GM23248 (cell line): ENCODE data around the gene LAMB3. TPM values are rescaled to one million over a fixed set of nuclear protein-coding genes. Genes with fewer than 3 reads are reported as not detected.

Experiments
- DNase-seq: peaks from one replicate; pipeline ENCODE4 v3.0.0-alpha.2; 2015
- H2AFZ ChIP-seq: fragments of 200-600 bp; sonication (generic); 2 replicates; pipeline ENCODE4 v1.6.1; 2016; ENCODE audit warnings: antibody characterized with exemption
- H3F3A ChIP-seq: fragments of 200-600 bp; sonication (generic); 2 replicates; pipeline ENCODE4 v1.6.1; 2016; ENCODE audit warnings: mild to moderate bottlenecking, antibody characterized with exemption, mixed run types; ENCODE audit not compliant: insufficient read depth
- H3K27ac ChIP-seq: fragments of 200-600 bp; sonication (generic); 2 replicates; pipeline ENCODE4 v1.5.1; 2016; ENCODE audit warnings: mild to moderate bottlenecking
- H3K27me3 ChIP-seq: fragments of 200-600 bp; sonication (generic); replicated peaks from 2 replicates; pipeline ENCODE4 v1.6.1; 2016; ENCODE audit warnings: mild to moderate bottlenecking; ENCODE audit not compliant: insufficient read depth
- H3K36me3 ChIP-seq: fragments of 200-600 bp; sonication (generic); 2 replicates; pipeline ENCODE4 v1.6.1; 2016; ENCODE audit warnings: low read depth, mild to moderate bottlenecking
- H3K4me1 ChIP-seq: fragments of 200-600 bp; sonication (generic); 2 replicates; pipeline ENCODE4 v1.6.1; 2016; ENCODE audit warnings: mild to moderate bottlenecking; ENCODE audit not compliant: insufficient read depth
- H3K4me2 ChIP-seq: fragments of 200-600 bp; sonication (generic); one replicate; pipeline ENCODE4 v1.6.1; 2016; ENCODE audit warnings: mild to moderate bottlenecking; ENCODE audit not compliant: unreplicated experiment
- H3K4me3 ChIP-seq: fragments of 200-600 bp; sonication (generic); 2 replicates; pipeline ENCODE4 v1.5.1; 2016; ENCODE audit warnings: mild to moderate bottlenecking
- H3K79me2 ChIP-seq: fragments of 200-600 bp; sonication (generic); 2 replicates; pipeline ENCODE4 v1.6.1; 2016; ENCODE audit warnings: mild to moderate bottlenecking; ENCODE audit not compliant: insufficient read depth
- H3K9ac ChIP-seq: fragments of 200-600 bp; sonication (generic); 2 replicates; pipeline ENCODE4 v1.6.1; 2016; ENCODE audit warnings: mild to moderate bottlenecking
- H3K9me2 ChIP-seq: fragments of 200-600 bp; sonication (generic); 2 replicates; pipeline ENCODE4 v1.6.1; 2016; ENCODE audit warnings: mixed run types, mild to moderate bottlenecking, moderate library complexity; ENCODE audit not compliant: insufficient read depth
- H3K9me3 ChIP-seq: fragments of 200-600 bp; sonication (generic); one replicate; pipeline ENCODE4 v1.6.1; 2017; ENCODE audit warnings: low read depth
- H4K20me1 ChIP-seq: fragments of 200-600 bp; sonication (generic); 2 replicates; pipeline ENCODE4 v1.6.0; 2016; ENCODE audit not compliant: insufficient read depth
- EZH2 ChIP-seq: fragments of 200-600 bp; sonication (generic); IDR thresholded peaks from 2 replicates; pipeline ENCODE4 v1.6.1; 2018; ENCODE audit warnings: antibody characterized with exemption, mild to moderate bottlenecking; ENCODE audit not compliant: insufficient read depth, poor library complexity, severe bottlenecking
- EZH2phosphoT487 ChIP-seq: fragments of 200-600 bp; sonication (generic); IDR thresholded peaks from 2 replicates; pipeline ENCODE4 v1.6.1; 2018; ENCODE audit warnings: antibody characterized with exemption, moderate library complexity, mild to moderate bottlenecking, low read depth; ENCODE audit not compliant: insufficient read depth
- WGBS, 2 experiments: methylation state at CpG; one replicate each; pipeline ENCODE4 v1.1.6; 2015 to 2017; ENCODE audit warnings: low lambda C conversion rate in 2 of 2, low coverage in 1 of 2; ENCODE audit errors: missing lambda C conversion rate in 2 of 2; 5-methylcytosine and 5-hydroxymethylcytosine counted together
- in situ Hi-C: fragments of 300-500 bp; cut with MboI; formaldehyde crosslinking; loops from 2 replicates; pipeline ENCODE4 v1.15.0; 2020
- polyA plus RNA-seq: library from polyadenylated mRNA; unstranded; fragments of >200 nt; fragmentation: Nextera tagmentation; extraction: Ambion mirVana; gene quantifications from 2 replicates; pipeline ENCODE4 v1.2.1, GENCODE V29; 2016
- total RNA-seq: library from RNA; depleted of rRNA; stranded (reverse); fragments of >200 nt; shearing (Covaris generic); gene quantifications from 2 replicates; pipeline ENCODE4 v1.2.3, GENCODE V29; 2014

The LAMB3 gene
- total and polyA plus RNA-seq, 2 experiments from 2014 or later: 3.0 to 6.8 TPM

DNA sequence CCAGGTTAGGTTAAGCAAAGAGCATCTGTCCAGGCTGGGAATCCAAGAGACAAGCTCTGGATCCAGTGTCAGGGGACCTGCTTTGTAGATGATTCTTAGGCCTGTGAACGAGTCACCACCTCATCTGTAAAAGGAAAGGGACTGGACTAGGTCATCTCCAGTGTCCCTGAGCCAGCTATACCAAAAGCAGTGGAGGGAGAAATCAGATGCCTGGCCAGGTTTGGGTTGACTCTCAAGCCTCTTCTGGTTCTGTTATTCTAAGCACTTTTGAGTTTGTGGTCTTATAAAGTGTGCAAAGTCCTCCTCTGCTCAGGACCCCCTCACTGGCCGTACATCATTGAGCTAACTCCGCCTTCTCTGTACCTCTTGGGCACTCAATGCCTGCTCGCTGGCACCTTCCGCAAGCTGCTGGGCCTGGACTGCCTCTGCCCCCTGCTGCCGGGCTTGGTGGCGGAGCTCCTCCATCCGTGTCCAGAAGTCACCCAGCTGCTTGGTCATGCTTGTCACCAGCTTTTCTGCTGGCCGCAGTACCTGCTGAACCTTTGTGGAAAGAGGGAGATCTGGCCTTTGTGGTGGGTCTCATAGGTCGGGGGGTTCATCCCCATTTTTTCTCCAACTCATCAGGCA lies 35.1 kb downstream of the LAMB3 start:
- Histone ChIP-seq H3K4me3 (no peak overlapping the region), H4K20me1 (no peaks in the 10 kb centered on the region), H3K27me3 (no peaks in the 10 kb centered on the region), H3K36me3 (no peaks in the 10 kb centered on the region), H3F3A (no peaks in the 10 kb centered on the region), H3K4me2 (no peak overlapping the region), H3K79me2 (no peaks in the 10 kb centered on the region), H3K9me2 (no peaks in the 10 kb centered on the region), H2AFZ (no peak overlapping the region), H3K27ac (no peak overlapping the region), H3K9ac (no peak overlapping the region), H3K9me3 (no peaks in the 10 kb centered on the region), H3K4me1 (no peaks in the 10 kb centered on the region)
- WGBS, 2 experiments: 87 to 88% methylated on average over 10 of the region's 10 CpGs
- in situ Hi-C loops: no loop called here
- TF ChIP-seq EZH2phosphoT487 (no peak), EZH2 (no peak)
- DNase-seq: no peak

GRCh38 chr1:209616366-209617046 lies 35.7 kb downstream of the LAMB3 start:
- Histone ChIP-seq H3K4me2 (no peak overlapping the region), H3K9me2 (no peaks in the 10 kb centered on the region), H3K27me3 (no peaks in the 10 kb centered on the region), H3K27ac (no peak overlapping the region), H3K36me3 (no peaks in the 10 kb centered on the region), H3K9ac (no peak overlapping the region), H2AFZ (no peak overlapping the region), H4K20me1 (no peaks in the 10 kb centered on the region), H3K4me1 (no peaks in the 10 kb centered on the region), H3K9me3 (no peaks in the 10 kb centered on the region), H3K4me3 (no peak overlapping the region), H3K79me2 (no peaks in the 10 kb centered on the region), H3F3A (no peaks in the 10 kb centered on the region)
- DNase-seq: no peak
- 84 to 90% methylated on average over 5 of the region's 5 CpGs for WGBS, 2 experiments
- TF ChIP-seq EZH2phosphoT487 (no peak), EZH2 (no peak)
- in situ Hi-C loops: no loop called here

- H3F3A ChIP-seq: no peaks in the 10 kb centered on the region
- no peak overlapping the region for H3K4me2 ChIP-seq
- H3K4me3 ChIP-seq: no peak overlapping the region
- in situ Hi-C loops: no loop called here
- no peak overlapping the region for H3K9ac ChIP-seq
- no peaks in the 10 kb centered on the region for H3K9me3 ChIP-seq
- TF ChIP-seq EZH2phosphoT487 (no peak), EZH2 (no peak)
- DNase-seq: no peak
- H3K36me3 ChIP-seq: no peaks in the 10 kb centered on the region
- no peaks in the 10 kb centered on the region for H3K79me2 ChIP-seq
- WGBS, 2 experiments: 85 to 86% methylated on average over 5 of the region's 5 CpGs
- no peaks in the 10 kb centered on the region for H4K20me1 ChIP-seq
- H3K27me3 ChIP-seq: no peaks in the 10 kb centered on the region
- H2AFZ ChIP-seq: no peak overlapping the region
- H3K9me2 ChIP-seq: no peaks in the 10 kb centered on the region
- no peak overlapping the region for H3K27ac ChIP-seq
- no peaks in the 10 kb centered on the region for H3K4me1 ChIP-seq
Observed at GRCh38 chr1:209614906-209615305, 37.3 kb downstream of the LAMB3 start.

DNA sequence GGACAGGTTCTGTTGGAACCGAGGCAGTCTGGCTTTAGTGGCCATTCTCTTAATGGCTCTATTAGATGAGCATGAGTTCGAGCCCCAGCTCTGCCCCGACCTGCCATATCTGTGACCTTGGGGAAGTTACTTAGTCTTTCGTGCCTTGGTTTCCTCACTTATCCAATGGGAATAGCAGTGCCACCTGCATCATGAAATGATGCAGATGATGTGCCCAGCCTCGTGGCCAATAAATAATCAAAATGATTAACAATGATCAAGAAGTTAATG lies 38.1 kb downstream of the LAMB3 start:
- no peak overlapping the region for H3K9ac ChIP-seq
- in situ Hi-C loops: no loop called here
- DNase-seq: no peak
- no peaks in the 10 kb centered on the region for H3K9me3 ChIP-seq
- H3K27me3 ChIP-seq: 0 out of 2 replicates have a peak, but pooled peaks cover 4% of the 10 kb centered on the region
- no peaks in the 10 kb centered on the region for H3K4me1 ChIP-seq
- H3F3A ChIP-seq: no peaks in the 10 kb centered on the region
- H3K4me2 ChIP-seq: no peak overlapping the region
- no peaks in the 10 kb centered on the region for H4K20me1 ChIP-seq
- no peak overlapping the region for H3K27ac ChIP-seq
- H3K36me3 ChIP-seq: no peaks in the 10 kb centered on the region
- H3K79me2 ChIP-seq: no peaks in the 10 kb centered on the region
- H2AFZ ChIP-seq: no peak overlapping the region
- H3K9me2 ChIP-seq: no peaks in the 10 kb centered on the region
- H3K4me3 ChIP-seq: no peak overlapping the region
- TF ChIP-seq EZH2phosphoT487: no peak
- no peak for TF ChIP-seq EZH2
- WGBS, 2 experiments: 61 to 68% methylated on average over 5 of the region's 5 CpGs
